ENCODE measurements around the gene MSI1.

Gene MSI1

DNA sequence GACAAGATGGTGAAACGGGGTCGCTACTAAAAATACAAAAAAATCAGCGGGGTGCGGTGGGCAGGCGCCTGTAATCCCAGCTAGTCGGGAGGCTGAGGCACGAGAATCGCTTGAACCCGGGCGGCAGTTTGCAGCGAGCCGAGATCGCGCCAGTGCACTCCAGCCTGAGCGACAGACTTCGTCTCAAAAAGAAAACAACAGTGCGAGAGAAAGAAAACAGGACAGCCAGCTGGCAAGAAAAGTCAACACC, 76.6 kb downstream of the MSI1 start:
- TF ChIP-seq, protein P1, sequence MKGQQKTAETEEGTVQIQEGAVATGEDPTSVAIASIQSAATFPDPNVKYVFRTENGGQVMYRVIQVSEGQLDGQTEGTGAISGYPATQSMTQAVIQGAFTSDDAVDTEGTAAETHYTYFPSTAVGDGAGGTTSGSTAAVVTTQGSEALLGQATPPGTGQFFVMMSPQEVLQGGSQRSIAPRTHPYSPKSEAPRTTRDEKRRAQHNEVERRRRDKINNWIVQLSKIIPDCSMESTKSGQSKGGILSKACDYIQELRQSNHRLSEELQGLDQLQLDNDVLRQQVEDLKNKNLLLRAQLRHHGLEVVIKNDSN (IDR thresholded peaks at IDR 0.05) = 0 out of 2 replicates have a peak, but pooled peaks have one; percentile 1
- TF ChIP-seq RAD21 (IDR thresholded peaks at IDR 0.05; ENCODE audit: low read depth) (no peak), CREB1 (IDR thresholded peaks at IDR 0.05; ENCODE audit: low read depth) (no peak), ZBTB7A (IDR thresholded peaks at IDR 0.05; ENCODE audit: low read depth) (no peak), EGR1 (IDR thresholded peaks at IDR 0.05) (no peak), FOXM1 (IDR thresholded peaks at IDR 0.05; ENCODE audit: borderline replicate concordance, low read depth) (no peak)
- TF ChIP-seq, protein P2, sequence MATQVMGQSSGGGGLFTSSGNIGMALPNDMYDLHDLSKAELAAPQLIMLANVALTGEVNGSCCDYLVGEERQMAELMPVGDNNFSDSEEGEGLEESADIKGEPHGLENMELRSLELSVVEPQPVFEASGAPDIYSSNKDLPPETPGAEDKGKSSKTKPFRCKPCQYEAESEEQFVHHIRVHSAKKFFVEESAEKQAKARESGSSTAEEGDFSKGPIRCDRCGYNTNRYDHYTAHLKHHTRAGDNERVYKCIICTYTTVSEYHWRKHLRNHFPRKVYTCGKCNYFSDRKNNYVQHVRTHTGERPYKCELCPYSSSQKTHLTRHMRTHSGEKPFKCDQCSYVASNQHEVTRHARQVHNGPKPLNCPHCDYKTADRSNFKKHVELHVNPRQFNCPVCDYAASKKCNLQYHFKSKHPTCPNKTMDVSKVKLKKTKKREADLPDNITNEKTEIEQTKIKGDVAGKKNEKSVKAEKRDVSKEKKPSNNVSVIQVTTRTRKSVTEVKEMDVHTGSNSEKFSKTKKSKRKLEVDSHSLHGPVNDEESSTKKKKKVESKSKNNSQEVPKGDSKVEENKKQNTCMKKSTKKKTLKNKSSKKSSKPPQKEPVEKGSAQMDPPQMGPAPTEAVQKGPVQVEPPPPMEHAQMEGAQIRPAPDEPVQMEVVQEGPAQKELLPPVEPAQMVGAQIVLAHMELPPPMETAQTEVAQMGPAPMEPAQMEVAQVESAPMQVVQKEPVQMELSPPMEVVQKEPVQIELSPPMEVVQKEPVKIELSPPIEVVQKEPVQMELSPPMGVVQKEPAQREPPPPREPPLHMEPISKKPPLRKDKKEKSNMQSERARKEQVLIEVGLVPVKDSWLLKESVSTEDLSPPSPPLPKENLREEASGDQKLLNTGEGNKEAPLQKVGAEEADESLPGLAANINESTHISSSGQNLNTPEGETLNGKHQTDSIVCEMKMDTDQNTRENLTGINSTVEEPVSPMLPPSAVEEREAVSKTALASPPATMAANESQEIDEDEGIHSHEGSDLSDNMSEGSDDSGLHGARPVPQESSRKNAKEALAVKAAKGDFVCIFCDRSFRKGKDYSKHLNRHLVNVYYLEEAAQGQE (IDR thresholded peaks at IDR 0.05; ENCODE audit: low read depth) = no peak

Data from Ishikawa (cell line).